CD4-positive, alpha-beta T cell (primary cell): ENCODE measurements around the gene KDM3B. TPM values are rescaled to one million over a fixed set of nuclear protein-coding genes. Genes with fewer than 3 reads are reported as not detected.

Source experiments
- ATAC-seq: fragments of 200-7000 bp; cut with Tn5 transposase; one replicate; pipeline ENCODE4 v1.10.0; 2022; ENCODE audit warnings: mild to moderate bottlenecking; ENCODE audit not compliant: poor library complexity
- CTCF ChIA-PET: fragments of 350-600 bp; sonication (Branson Sonifier 250); formaldehyde crosslinking; loops from one replicate; lab custom pipeline; 2021; ENCODE audit warnings: antibody characterized with exemption, inconsistent platforms; lab: Charles Lee
- POLR2A ChIA-PET: fragments of 350-600 bp; sonication (Branson Sonifier 250); formaldehyde crosslinking; loops from one replicate; lab custom pipeline; 2021; ENCODE audit warnings: antibody characterized with exemption, inconsistent platforms; lab: Charles Lee
- DNase-seq, 14 experiments: peaks; one replicate each; pipeline ENCODE4 v3.0.0-alpha.2; 2013 to 2020; ENCODE audit warnings: mixed read lengths in 2 of 14
- H3K27ac ChIP-seq, 2 donors: one replicate each; pipeline versions ENCODE4 v1.5.1 to v1.7.0; 2013; ENCODE audit warnings: low read length in 2 of 2, low read depth in 1 of 2, mild to moderate bottlenecking in 1 of 2
- H3K27me3 ChIP-seq, 2 experiments: 1 replicate in 1 of 2; 2 replicates in 1 of 2; pipeline versions ENCODE4 v1.6.1 to v1.7.0; 2013; ENCODE audit warnings: low read length in 2 of 2, control low read depth in 1 of 2, mild to moderate bottlenecking in 1 of 2, moderate library complexity in 1 of 2; ENCODE audit not compliant: insufficient read depth in 2 of 2, control insufficient read depth in 1 of 2
- H3K36me3 ChIP-seq: one replicate; pipeline ENCODE4 v1.6.1; 2013; ENCODE audit warnings: low read length, control low read depth; ENCODE audit not compliant: insufficient read depth
- H3K4me1 ChIP-seq: one replicate; pipeline ENCODE4 v1.6.1; 2013; ENCODE audit warnings: low read length, control low read depth; ENCODE audit not compliant: insufficient read depth
- H3K4me3 ChIP-seq: one replicate; pipeline ENCODE4 v1.5.1; 2013; ENCODE audit warnings: mild to moderate bottlenecking, low read length, moderate library complexity
- H3K9me3 ChIP-seq, 2 experiments: 1 replicate in 1 of 2; 2 replicates in 1 of 2; pipeline versions ENCODE4 v1.6.1 to v1.7.0; 2013; ENCODE audit warnings: low read length in 2 of 2, mild to moderate bottlenecking in 2 of 2, control low read depth in 1 of 2, moderate library complexity in 1 of 2; ENCODE audit not compliant: control insufficient read depth in 1 of 2, insufficient read depth in 1 of 2
- H3K27ac Mint-ChIP-seq: one replicate; pipeline ENCODE4 v1.8.0; 2020; ENCODE audit warnings: mixed read lengths
- H3K27me3 Mint-ChIP-seq: one replicate; pipeline ENCODE4 v1.8.0; 2021; ENCODE audit warnings: mixed read lengths
- H3K36me3 Mint-ChIP-seq: one replicate; pipeline ENCODE4 v1.8.0; 2021; ENCODE audit warnings: low read depth, mixed read lengths
- H3K4me1 Mint-ChIP-seq: one replicate; pipeline ENCODE4 v1.8.0; 2021; ENCODE audit warnings: low read depth, mixed read lengths
- H3K4me3 Mint-ChIP-seq: one replicate; pipeline ENCODE4 v1.8.0; 2020; ENCODE audit warnings: mild to moderate bottlenecking, mixed read lengths
- H3K9me3 Mint-ChIP-seq: one replicate; pipeline ENCODE4 v1.8.0; 2020; ENCODE audit warnings: mixed read lengths
- intact Hi-C, 2 experiments: fragments of 100-400 bp; cut with DNase I in 1 of 2; cut with micrococcal nuclease in 1 of 2; formaldehyde crosslinking; loops; one replicate each; pipeline versions ENCODE4 v1.15.1 to v1.9.0; 2023 to 2025; cut with DNase I, micrococcal nuclease
- total RNA-seq, 174 experiments: library from RNA in 2 of 174; stranded (reverse) in 2 of 174; gene quantifications; one replicate each; pipeline ENCODE4 v1.2.3 and lab custom pipeline; 2021 to 2026
- TF ChIP-seq, protein P1 (sequence below): fragments of 200-600 bp; IDR thresholded peaks from one replicate; pipeline ENCODE4 v1.8.0; 2022; ENCODE audit warnings: antibody characterized with exemption, mild to moderate bottlenecking

KDM3B gene
- total RNA-seq, 2 experiments from 2014 or later: 59.5 to 66.0 TPM

DNA sequence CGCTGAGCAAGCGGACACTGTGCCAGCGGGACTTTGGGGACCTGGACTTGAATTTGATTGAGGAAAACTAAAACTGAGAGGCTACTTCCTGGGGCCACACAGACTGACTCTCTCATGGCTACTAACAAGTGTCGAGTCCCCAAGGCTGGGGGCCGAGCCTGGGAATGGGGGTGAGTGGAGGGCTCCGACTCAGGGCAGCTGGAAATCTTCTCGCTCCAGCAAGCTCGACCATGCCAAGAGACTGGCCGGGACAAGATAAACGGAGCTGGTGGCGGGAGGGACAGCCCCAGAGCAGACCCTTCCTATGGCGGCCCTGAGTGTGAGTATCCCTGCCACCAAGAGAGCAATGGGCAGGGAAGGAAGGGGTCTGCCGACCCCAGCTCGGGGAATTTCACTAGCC lies 5.6 kb upstream of the KDM3B start:
- no peak overlapping the region for H3K27ac ChIP-seq
- ATAC-seq: no peak
- Mint-ChIP-seq H3K27ac (no peak overlapping the region), H3K9me3 (no peaks in the 10 kb centered on the region), H3K4me3 (no peak overlapping the region), H3K36me3 (peaks cover 69% of the 10 kb centered on the region), H3K4me1 (peaks cover 6% of the 10 kb centered on the region), H3K27me3 (no peaks in the 10 kb centered on the region)
- no peaks in the 10 kb centered on the region for H3K27me3 ChIP-seq
- peaks cover 1% of the 10 kb centered on the region for H3K4me1 ChIP-seq
- ChIA-PET POLR2A (interaction anchor here (1.2 to 8.5 kb wide), 3 partner anchors 7 to 15 kb away, joined by 3 to 293 read pairs (median 4); partner anchors contain the start of gene FAM53C), CTCF (interaction anchor here (0.5 kb wide), 1 partner anchor 1284 kb away, joined by 4 read pairs; no protein-coding TSS in a partner anchor)
- no peak overlapping the region for H3K4me3 ChIP-seq
- TF ChIP-seq, protein P1, sequence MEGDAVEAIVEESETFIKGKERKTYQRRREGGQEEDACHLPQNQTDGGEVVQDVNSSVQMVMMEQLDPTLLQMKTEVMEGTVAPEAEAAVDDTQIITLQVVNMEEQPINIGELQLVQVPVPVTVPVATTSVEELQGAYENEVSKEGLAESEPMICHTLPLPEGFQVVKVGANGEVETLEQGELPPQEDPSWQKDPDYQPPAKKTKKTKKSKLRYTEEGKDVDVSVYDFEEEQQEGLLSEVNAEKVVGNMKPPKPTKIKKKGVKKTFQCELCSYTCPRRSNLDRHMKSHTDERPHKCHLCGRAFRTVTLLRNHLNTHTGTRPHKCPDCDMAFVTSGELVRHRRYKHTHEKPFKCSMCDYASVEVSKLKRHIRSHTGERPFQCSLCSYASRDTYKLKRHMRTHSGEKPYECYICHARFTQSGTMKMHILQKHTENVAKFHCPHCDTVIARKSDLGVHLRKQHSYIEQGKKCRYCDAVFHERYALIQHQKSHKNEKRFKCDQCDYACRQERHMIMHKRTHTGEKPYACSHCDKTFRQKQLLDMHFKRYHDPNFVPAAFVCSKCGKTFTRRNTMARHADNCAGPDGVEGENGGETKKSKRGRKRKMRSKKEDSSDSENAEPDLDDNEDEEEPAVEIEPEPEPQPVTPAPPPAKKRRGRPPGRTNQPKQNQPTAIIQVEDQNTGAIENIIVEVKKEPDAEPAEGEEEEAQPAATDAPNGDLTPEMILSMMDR: no peak
- intact Hi-C loops: loop anchor here in 1 of 2 experiments (10.0 kb wide), 1 partner anchor 682 kb away; no protein-coding TSS in a partner anchor
- peaks cover 42% of the 10 kb centered on the region for H3K36me3 ChIP-seq
- no peaks in the 10 kb centered on the region for H3K9me3 ChIP-seq
- DNase-seq: no peak

- H3K4me1 Mint-ChIP-seq: peaks cover 21% of the 10 kb centered on the region
- peaks cover 61% of the 10 kb centered on the region for H3K36me3 Mint-ChIP-seq
- Histone ChIP-seq H3K9me3 (peaks cover 0 to 4% of the 10 kb centered on the region in 2 experiments), H3K4me1 (peaks cover 17% of the 10 kb centered on the region), H3K27ac (no peak overlapping the region), H3K27me3 (no peaks in the 10 kb centered on the region), H3K36me3 (peaks cover 23% of the 10 kb centered on the region), H3K4me3 (no peak overlapping the region)
- TF ChIP-seq, protein P1: no peak
- no peak for ATAC-seq
- H3K27me3 Mint-ChIP-seq: no peaks in the 10 kb centered on the region
- ChIA-PET CTCF (interaction anchor here (6.3 kb wide), 1 partner anchor 13 kb away, joined by 248 read pairs; the partner anchor contains the start of genes CDC25C and FAM53C), POLR2A (interaction anchor here (0.9 to 8.5 kb wide), 3 partner anchors 10 to 193 kb away, joined by 3 to 293 read pairs (median 5); partner anchors contain the start of genes CDC25C, ETF1 and FAM53C)
- H3K4me3 Mint-ChIP-seq: peak overlapping the region; percentile 81
- no peaks in the 10 kb centered on the region for H3K9me3 Mint-ChIP-seq
- no peak for DNase-seq
- intact Hi-C loops: loop anchor here (5.0 to 10.0 kb wide), 5 partner anchors 175 to 845 kb away; partner anchors contain the start of genes ETF1 (in 2 of the 2), BRD8 (in 1 of the 2), HSPA9 (in 1 of the 2) and KIF20A (in 1 of the 2)
- peak overlapping the region; percentile 73 for H3K27ac Mint-ChIP-seq
Observed at GRCh38 chr5:138349852-138350562, 2.5 kb upstream of the KDM3B start.

- POLR2A ChIA-PET: interaction anchor here (0.9 to 8.5 kb wide), 3 partner anchors 11 to 193 kb away, joined by 3 to 293 read pairs (median 5); partner anchors contain the start of genes CDC25C, ETF1 and FAM53C
Observed at GRCh38 chr5:138350563-138350890, 2.0 kb upstream of the KDM3B start.

More at GRCh38 chr5:138350563-138350890, 2.0 kb upstream of the KDM3B start:
- peaks cover 27% of the 10 kb centered on the region for H3K4me1 Mint-ChIP-seq
- H3K27me3 Mint-ChIP-seq: no peaks in the 10 kb centered on the region
- peak overlapping the region; percentile 81 for H3K4me3 Mint-ChIP-seq
- Histone ChIP-seq H3K27me3 (no peaks in the 10 kb centered on the region), H3K27ac (no peak overlapping the region), H3K4me1 (peaks cover 21% of the 10 kb centered on the region), H3K36me3 (peaks cover 17% of the 10 kb centered on the region), H3K4me3 (no peak overlapping the region), H3K9me3 (peaks cover 0 to 4% of the 10 kb centered on the region in 2 experiments)
- TF ChIP-seq, protein P1: no peak
- CTCF ChIA-PET: interaction anchor here (6.3 kb wide), 1 partner anchor 13 kb away, joined by 248 read pairs; the partner anchor contains the start of genes CDC25C and FAM53C
- intact Hi-C loops: loop anchor here (5.0 to 10.0 kb wide), 4 partner anchors 176 to 844 kb away; partner anchors contain the start of genes ETF1 (in 2 of the 2), BRD8 (in 1 of the 2), HSPA9 (in 1 of the 2) and KIF20A (in 1 of the 2)
- ATAC-seq: no peak
- H3K27ac Mint-ChIP-seq: peak overlapping the region; percentile 73
- peaks cover 59% of the 10 kb centered on the region for H3K36me3 Mint-ChIP-seq
- no peaks in the 10 kb centered on the region for H3K9me3 Mint-ChIP-seq
- DNase-seq: no peak
